A673 (cell line): ENCODE results near the gene ADAM11.

Source experiments
- CTCF ChIP-seq: fragments of 300-800, 200-600 bp; sonication (generic); conservative IDR thresholded peaks from 2 replicates; pipeline ENCODE4 v1.5.1; 2017; ENCODE audit warnings: low read depth, mild to moderate bottlenecking, antibody characterized with exemption, low read length, moderate library complexity, mixed read lengths
- EZH2 ChIP-seq: fragments of 200-600 bp; sonication (generic); IDR thresholded peaks from 2 replicates; pipeline ENCODE4 v1.6.1; 2017; ENCODE audit warnings: borderline replicate concordance, low read depth, mild to moderate bottlenecking, mixed read lengths, antibody characterized with exemption, low read length; ENCODE audit not compliant: poor library complexity, severe bottlenecking

GRCh38 chr17:44751806-44752205 lies 7.0 kb upstream of the ADAM11 start:
- TF ChIP-seq CTCF (no peak), EZH2 (no peak)
